HUES6 (cell line): ENCODE data around the gene EMC9.

ENCODE experiments used
- H3K27ac ChIP-seq: 2 replicates; pipeline ENCODE4 v1.7.0; 2013; ENCODE audit warnings: low read depth, mild to moderate bottlenecking, low read length, inconsistent platforms
- H3K27me3 ChIP-seq: 2 replicates; pipeline ENCODE4 v1.6.1; 2013; ENCODE audit warnings: low read length; ENCODE audit not compliant: control insufficient read depth, insufficient read depth
- H3K36me3 ChIP-seq: 2 replicates; pipeline ENCODE4 v1.6.1; 2013; ENCODE audit warnings: low read length; ENCODE audit not compliant: control insufficient read depth, insufficient read depth
- H3K4me1 ChIP-seq: 2 replicates; pipeline ENCODE4 v1.6.1; 2013; ENCODE audit warnings: low read length; ENCODE audit not compliant: control insufficient read depth, insufficient read depth
- H3K4me3 ChIP-seq: 2 replicates; pipeline ENCODE4 v1.5.1; 2013; ENCODE audit warnings: low read depth, low read length
- H3K9ac ChIP-seq: one replicate; pipeline ENCODE4 v1.6.1; 2013; ENCODE audit warnings: mild to moderate bottlenecking, low read length
- H3K9me3 ChIP-seq: 2 replicates; pipeline ENCODE4 v1.6.1; 2013; ENCODE audit warnings: low read depth, low read length; ENCODE audit not compliant: control insufficient read depth, insufficient read depth

Gene EMC9

GRCh38 chr14:24092505-24093206, 48.7 kb downstream of the EMC9 start:
- Histone ChIP-seq H3K27ac (peak overlapping the region; percentile 46; the same call in 1 of the 2 replicates), H3K9me3 (no peaks in the 10 kb centered on the region), H3K36me3 (peaks cover 9% of the 10 kb centered on the region), H3K4me1 (peaks cover 19% of the 10 kb centered on the region), H3K4me3 (no peak overlapping the region), H3K27me3 (no peaks in the 10 kb centered on the region), H3K9ac (no peak overlapping the region)

- no peak overlapping the region for H3K9ac ChIP-seq
- no peaks in the 10 kb centered on the region; the same call in 1 of the 2 replicates for H3K27me3 ChIP-seq
- peaks cover 8% of the 10 kb centered on the region for H3K36me3 ChIP-seq
- H3K9me3 ChIP-seq = no peaks in the 10 kb centered on the region
- H3K4me1 ChIP-seq = peaks cover 19% of the 10 kb centered on the region
- no peak overlapping the region for H3K27ac ChIP-seq
- H3K4me3 ChIP-seq = no peak overlapping the region
Observed at GRCh38 chr14:24092110-24092504, 49.3 kb downstream of the EMC9 start.

- H3K4me3 ChIP-seq = no peak overlapping the region
- H3K36me3 ChIP-seq = no peaks in the 10 kb centered on the region
- H3K27ac ChIP-seq = no peak overlapping the region
- H3K9me3 ChIP-seq = no peaks in the 10 kb centered on the region
- no peaks in the 10 kb centered on the region; the same call in 1 of the 2 replicates for H3K27me3 ChIP-seq
- H3K4me1 ChIP-seq = peaks cover 10% of the 10 kb centered on the region
- no peak overlapping the region for H3K9ac ChIP-seq
Observed at GRCh38 chr14:24089890-24090289, 51.5 kb downstream of the EMC9 start.
